K562 (cell line): ENCODE measurements around the gene ZDHHC18. TPM values are rescaled to one million over a fixed set of nuclear protein-coding genes. Genes with fewer than 3 reads are reported as not detected.
A peak's percentile ranks its signal among the peaks of the same experiment; 100 is the strongest.

Experiments used
- ATAC-seq: fragments of 200-7000 bp; cut with Tn5 transposase; 3 replicates; pipeline ENCODE4 v1.9.1; 2020; ENCODE audit warnings: moderate library complexity
- BruUV-seq: library from RNA; stranded (reverse); fragments of 400-500 nt; replicated peaks from 2 replicates; lab custom pipeline; 2021; lab: Mats Ljungman, UMichigan
- CTCF ChIA-PET: fragments of 300-600 bp; formaldehyde crosslinking; extraction: SDS; loops from one replicate; lab custom pipeline; 2021; ENCODE audit warnings: low intra/inter-chr PET ratio; lab: Yijun Ruan, JAX
- POLR2A ChIA-PET: fragments of 300-600, 350-650 bp; sonication (Branson Sonifier 250); formaldehyde crosslinking; extraction: SDS; loops from one replicate; lab custom pipeline; 2021; ENCODE audit warnings: antibody characterized with exemption, inconsistent platforms; lab: Yijun Ruan, JAX
- DNase-seq, 4 experiments: peaks; one replicate each; pipeline versions ENCODE4 v3.0.0 to v3.0.0-alpha.2; 2011 to 2018; ENCODE audit warnings: low spot score in 3 of 4, mixed read lengths in 3 of 4; ENCODE audit errors: extremely low read depth in 1 of 4
- FAIRE-seq: peaks from 2 replicates; lab custom pipeline; 2011; peaks lifted over from hg19 to GRCh38; lab: Jason Lieb, UNC
- H2AFZ ChIP-seq: 2 replicates; pipeline ENCODE4 v1.6.0; 2011; ENCODE audit warnings: low read depth, low read length, control low read depth, inconsistent platforms
- H3K27ac ChIP-seq: fragments of 200-600 bp; 3 replicates; pipeline ENCODE4 v1.8.0; 2011; ENCODE audit warnings: low read depth, mild to moderate bottlenecking, control low read depth, inconsistent platforms, low read length, moderate library complexity, mixed read lengths; ENCODE audit errors: extremely low read depth
- H3K27me3 ChIP-seq, 2 experiments: fragments of 300-600 bp in 1 of 2; 2 replicates in 1 of 2; 3 replicates in 1 of 2; pipeline versions ENCODE4 v1.6.0 to v1.8.0; 2011; ENCODE audit warnings: inconsistent platforms in 2 of 2, low read length in 2 of 2, mild to moderate bottlenecking in 1 of 2, mixed read lengths in 1 of 2, moderate library complexity in 1 of 2; ENCODE audit not compliant: control insufficient read depth in 2 of 2, insufficient read depth in 2 of 2
- H3K36me3 ChIP-seq: fragments of 300-600 bp; 3 replicates; pipeline ENCODE4 v1.8.0; 2011; ENCODE audit warnings: mild to moderate bottlenecking, low read length, inconsistent platforms; ENCODE audit not compliant: control insufficient read depth, insufficient read depth
- H3K4me1 ChIP-seq, 2 experiments: fragments of 200-600 bp in 1 of 2; replicated peaks in 1 of 2; 2 replicates in 1 of 2; 3 replicates in 1 of 2; pipeline versions ENCODE4 v1.5.1 to v1.8.0; 2011; ENCODE audit warnings: inconsistent platforms in 2 of 2, low read length in 2 of 2, mild to moderate bottlenecking in 1 of 2, mixed read lengths in 1 of 2, moderate library complexity in 1 of 2; ENCODE audit not compliant: control insufficient read depth in 2 of 2, insufficient read depth in 2 of 2
- H3K4me2 ChIP-seq: 2 replicates; pipeline ENCODE4 v1.6.1; 2011; ENCODE audit warnings: low read length, control low read depth, inconsistent platforms, mixed read lengths; ENCODE audit not compliant: insufficient read depth
- H3K4me3 ChIP-seq: fragments of 200-600 bp; sonication (generic), shearing (Covaris generic); 2 replicates; pipeline ENCODE4 v1.5.1; 2016; ENCODE audit warnings: control low read depth, inconsistent platforms
- H3K79me2 ChIP-seq: fragments of 200-600 bp; 3 replicates; pipeline ENCODE4 v1.8.0; 2011; ENCODE audit warnings: low read length, inconsistent platforms; ENCODE audit not compliant: control insufficient read depth, insufficient read depth
- H3K9ac ChIP-seq, 2 experiments: 2 replicates each; pipeline versions ENCODE4 v1.6.0 to v1.6.1; 2011; ENCODE audit warnings: low read depth in 2 of 2, low read length in 2 of 2, control low read depth in 1 of 2, inconsistent platforms in 1 of 2, mild to moderate bottlenecking in 1 of 2, mixed read lengths in 1 of 2; ENCODE audit not compliant: insufficient read depth in 1 of 2
- H3K9me1 ChIP-seq: one replicate; pipeline ENCODE4 v1.6.0; 2011; ENCODE audit warnings: inconsistent platforms, mild to moderate bottlenecking, low read length, moderate library complexity; ENCODE audit not compliant: control insufficient read depth, insufficient read depth
- H3K9me3 ChIP-seq: replicated peaks from 2 replicates; pipeline ENCODE4 v1.5.1; 2011; ENCODE audit warnings: low read depth, low read length, inconsistent platforms; ENCODE audit not compliant: control insufficient read depth, insufficient read depth
- H4K20me1 ChIP-seq: replicated peaks from 2 replicates; pipeline ENCODE4 v1.6.1; 2011; ENCODE audit warnings: low read length, inconsistent platforms, mixed read lengths; ENCODE audit not compliant: control insufficient read depth, insufficient read depth
- BRD9 ChIP-seq: fragments of 450-650 bp; IDR thresholded peaks from 2 replicates; pipeline ENCODE4 v1.6.1; 2018; ENCODE audit warnings: low read depth; ENCODE audit not compliant: partially characterized antibody
- HDAC6 ChIP-seq: IDR thresholded peaks from 2 replicates; pipeline ENCODE4 v1.6.1; 2012; ENCODE audit warnings: low read depth, mild to moderate bottlenecking, control low read depth, inconsistent platforms, low read length, moderate library complexity
- NR0B1 ChIP-seq: fragments of 450-650 bp; IDR thresholded peaks from one replicate; pipeline ENCODE4 v1.6.1; 2018; ENCODE audit warnings: mild to moderate bottlenecking, moderate library complexity; ENCODE audit not compliant: partially characterized antibody
- RBBP5 ChIP-seq: fragments of 200-600 bp; sonication (generic); IDR thresholded peaks from 2 replicates; pipeline ENCODE4 v1.6.1; 2012; ENCODE audit warnings: borderline replicate concordance, mild to moderate bottlenecking, low read length, control low read depth, inconsistent platforms; ENCODE audit not compliant: insufficient read depth, poor library complexity, severe bottlenecking
- SREBF1 ChIP-seq: fragments of 150-350 bp; IDR thresholded peaks from 2 replicates; pipeline ENCODE4 v1.6.1; 2014; ENCODE audit warnings: antibody characterized with exemption, low read depth, low read length, borderline replicate concordance
- SRSF1 ChIP-seq: fragments of 200-400 bp; formaldehyde crosslinking; IDR thresholded peaks from 2 replicates; pipeline ENCODE4 v1.6.1; 2017; ENCODE audit warnings: mild to moderate bottlenecking, low read depth, low read length, moderate library complexity
- TCFL5 ChIP-seq: fragments of 250-450 bp; sonication (Bioruptor Pico); conservative IDR thresholded peaks from 2 replicates; pipeline ENCODE4 v1.6.1; 2021; ENCODE audit warnings: mild to moderate bottlenecking, moderate library complexity, matching md5 sums
- XRCC3 ChIP-seq: fragments of 450-650 bp; IDR thresholded peaks from 2 replicates; pipeline ENCODE4 v1.6.1; 2017; ENCODE audit warnings: mild to moderate bottlenecking, moderate library complexity
- ZNF121 ChIP-seq: sonication (generic); formaldehyde crosslinking; conservative IDR thresholded peaks from 2 replicates; pipeline ENCODE4 v1.8.0; 2022; ENCODE audit warnings: missing genetic modification reagents
- WGBS: fragments of 100-300 bp; shearing (Covaris generic); methylation state at CpG from one replicate; pipeline ENCODE4 v1.1.6; 2016; ENCODE audit warnings: low coverage, mixed read lengths; ENCODE audit not compliant: insufficient coverage; ENCODE audit errors: missing lambda C conversion rate; 5-methylcytosine and 5-hydroxymethylcytosine counted together
- in situ Hi-C: fragments of 300-500 bp; cut with MboI; formaldehyde crosslinking; loops from 4 replicates; pipeline ENCODE4 v1.15.0; 2018; ENCODE audit warnings: inconsistent platforms, mixed read lengths
- intact Hi-C: fragments of 100-400 bp; cut with micrococcal nuclease; formaldehyde crosslinking; loops from 2 replicates; pipeline ENCODE4 v1.14.2; 2022
- polyA plus RNA-seq, 8 experiments: library from polyadenylated mRNA; depleted of rRNA in 4 of 8; stranded (reverse) in 5 of 8; unstranded in 3 of 8; fragments of >200 nt; fragmentation: Nextera tagmentation in 2 of 8; fragmentation: Illumina TruSeq in 1 of 8; extraction: Ambion mirVana in 2 of 8; extraction: Trizol in 1 of 8; gene quantifications; 2 replicates each; pipeline versions ENCODE4 v1.2.1 to v1.2.3, GENCODE V29; 2011 to 2014; ENCODE audit warnings: inconsistent platforms in 1 of 8, missing spikeins in 1 of 8
- total RNA-seq, 7 experiments: library from RNA; depleted of rRNA in 6 of 7; stranded (reverse); fragments of >200 nt in 6 of 7; fragmentation: Illumina TruSeq in 2 of 7; extraction: Trizol in 2 of 7; gene quantifications; 2 replicates each; pipeline versions ENCODE4 v1.2.1 to v1.2.3, GENCODE V29; 2011 to 2021; ENCODE audit warnings: low replicate concordance in 1 of 7

Gene ZDHHC18
- total and polyA plus RNA-seq, 9 of the 15 experiments (the other 6 are each of a cell fraction or from before 2014, with no cell fraction given): 0.42 to 35.6 (median 15.8) TPM

GRCh38 chr1:26814377-26814776 is 12.1 kb upstream of the ZDHHC18 start:
- Histone ChIP-seq H3K4me2 (no peak overlapping the region), H3K9me3 (no peaks in the 10 kb centered on the region), H2AFZ (no peak overlapping the region), H3K27ac (no peak overlapping the region), H3K4me1 (no peaks in the 10 kb centered on the region; a peak in 2 of 5 replicates), H3K4me3 (no peak overlapping the region), H3K27me3 (no peaks in the 10 kb centered on the region), H3K79me2 (no peaks in the 10 kb centered on the region), H3K9ac (no peak overlapping the region), H4K20me1 (no peaks in the 10 kb centered on the region), H3K9me1 (no peaks in the 10 kb centered on the region)
- in situ Hi-C loops: no loop called here
- no peak for ATAC-seq
- no peak for DNase-seq
- no TSS peak for BruUV-seq
- 30% methylated on average over 1 of the region's 2 CpGs for WGBS
- no peak for FAIRE-seq
- CTCF ChIA-PET: no interaction called here
- TF ChIP-seq HDAC6: no peak
- no peak for TF ChIP-seq BRD9
- TF ChIP-seq TCFL5 (CRISPR knock-in tag): no peak
- no peak for TF ChIP-seq SRSF1
- TF ChIP-seq RBBP5: no peak
- TF ChIP-seq, all 486 proteins: peak for 0
- no peaks in the 10 kb centered on the region for H3K36me3 ChIP-seq
- intact Hi-C loops: loop anchor here (5.0 kb wide), 1 partner anchor 63 kb away; no protein-coding TSS in a partner anchor
- POLR2A ChIA-PET: interaction anchor here (1.6 kb wide), 1 partner anchor 51 kb away, joined by 3 read pairs; no protein-coding TSS in a partner anchor

- H3K27ac ChIP-seq: no peak overlapping the region
- H3K36me3 ChIP-seq: no peaks in the 10 kb centered on the region
- in situ Hi-C loops: no loop called here
- H3K27me3 ChIP-seq: no peaks in the 10 kb centered on the region
- H3K9me3 ChIP-seq: no peaks in the 10 kb centered on the region
- BruUV-seq: no TSS peak
- H3K9ac ChIP-seq: no peak overlapping the region
- POLR2A ChIA-PET: interaction anchor here (0.6 to 1.6 kb wide), 2 partner anchors 50 to 852 kb away, joined by 3 read pairs; no protein-coding TSS in a partner anchor
- no peak overlapping the region for H3K4me2 ChIP-seq
- TF ChIP-seq NR0B1: no peak
- no peak for TF ChIP-seq SREBF1
- TF ChIP-seq ZNF121: peak; percentile 86
- TF ChIP-seq XRCC3: no peak
- H3K4me1 ChIP-seq: no peaks in the 10 kb centered on the region; a peak in 1 of 5 replicates
- no peak overlapping the region for H2AFZ ChIP-seq
- FAIRE-seq (no peak), ATAC-seq (no peak), DNase-seq (no peak)
- H3K4me3 ChIP-seq: no peak overlapping the region
- 28% methylated on average over 3 of the region's 3 CpGs for WGBS
- CTCF ChIA-PET: no interaction called here
- H3K9me1 ChIP-seq: no peaks in the 10 kb centered on the region
- intact Hi-C loops: loop anchor here (5.0 kb wide), 1 partner anchor 62 kb away; no protein-coding TSS in a partner anchor
- H3K79me2 ChIP-seq: no peaks in the 10 kb centered on the region
- no peaks in the 10 kb centered on the region for H4K20me1 ChIP-seq
These were observed 11.6 kb upstream of the ZDHHC18 start for GRCh38 chr1:26814893-26815292.
